Peyer's patch (tissue), 4 donors: ENCODE measurements around the gene SNTG2. TPM values are rescaled to one million over a fixed set of nuclear protein-coding genes. Genes with fewer than 3 reads are reported as not detected.

Experiments used
- DNase-seq, 3 donors: peaks; one replicate each; pipeline ENCODE4 v3.0.0-alpha.2; 2017 to 2019
- H3K27ac ChIP-seq, 4 donors: fragments of 200-600 bp; sonication (generic); one replicate each; pipeline ENCODE4 v1.5.1; 2016 to 2019
- H3K27me3 ChIP-seq, 2 donors: fragments of 200-600 bp; sonication (generic); one replicate each; pipeline ENCODE4 v1.5.1; 2019
- H3K36me3 ChIP-seq, 3 donors: fragments of 200-600 bp; sonication (generic); one replicate each; pipeline ENCODE4 v1.5.1; 2016 to 2019
- H3K4me1 ChIP-seq, 4 donors: fragments of 200-600 bp; sonication (generic); one replicate each; pipeline ENCODE4 v1.5.1; 2016 to 2019
- H3K4me3 ChIP-seq, 4 donors: fragments of 200-600 bp; sonication (generic); 1 replicate in 3 of 4; 2 replicates in 1 of 4; pipeline ENCODE4 v1.5.1; 2016 to 2019; ENCODE audit warnings: mild to moderate bottlenecking in 1 of 4
- H3K9me3 ChIP-seq, 4 donors: fragments of 200-600 bp; sonication (generic); one replicate each; pipeline ENCODE4 v1.5.1; 2016 to 2019; ENCODE audit warnings: mild to moderate bottlenecking in 1 of 4
- POLR2A ChIP-seq, 2 donors: fragments of 450-650 bp; IDR thresholded peaks; one replicate each; pipeline ENCODE4 v1.5.1; 2017; ENCODE audit warnings: antibody characterized with exemption in 2 of 2, mild to moderate bottlenecking in 2 of 2, moderate library complexity in 2 of 2
- total RNA-seq, 4 donors: library from RNA; depleted of rRNA; stranded (reverse); fragments of >200 nt; gene quantifications; one replicate each; pipeline ENCODE4 v1.1.0, GENCODE V29; 2016
- TF ChIP-seq, protein P1 (sequence below), 6 experiments: fragments of 450-650 bp in 4 of 6; fragments of 200-600 bp in 2 of 6; sonication (generic) in 1 of 6; IDR thresholded peaks; one replicate each; pipeline ENCODE4 v1.5.1; 2017 to 2019; ENCODE audit warnings: antibody characterized with exemption in 6 of 6, mild to moderate bottlenecking in 3 of 6, moderate library complexity in 1 of 6

The SNTG2 gene
- total RNA-seq, 4 donors from 2014 or later: 1.8 to 65.2 (median 3.9) TPM

DNA sequence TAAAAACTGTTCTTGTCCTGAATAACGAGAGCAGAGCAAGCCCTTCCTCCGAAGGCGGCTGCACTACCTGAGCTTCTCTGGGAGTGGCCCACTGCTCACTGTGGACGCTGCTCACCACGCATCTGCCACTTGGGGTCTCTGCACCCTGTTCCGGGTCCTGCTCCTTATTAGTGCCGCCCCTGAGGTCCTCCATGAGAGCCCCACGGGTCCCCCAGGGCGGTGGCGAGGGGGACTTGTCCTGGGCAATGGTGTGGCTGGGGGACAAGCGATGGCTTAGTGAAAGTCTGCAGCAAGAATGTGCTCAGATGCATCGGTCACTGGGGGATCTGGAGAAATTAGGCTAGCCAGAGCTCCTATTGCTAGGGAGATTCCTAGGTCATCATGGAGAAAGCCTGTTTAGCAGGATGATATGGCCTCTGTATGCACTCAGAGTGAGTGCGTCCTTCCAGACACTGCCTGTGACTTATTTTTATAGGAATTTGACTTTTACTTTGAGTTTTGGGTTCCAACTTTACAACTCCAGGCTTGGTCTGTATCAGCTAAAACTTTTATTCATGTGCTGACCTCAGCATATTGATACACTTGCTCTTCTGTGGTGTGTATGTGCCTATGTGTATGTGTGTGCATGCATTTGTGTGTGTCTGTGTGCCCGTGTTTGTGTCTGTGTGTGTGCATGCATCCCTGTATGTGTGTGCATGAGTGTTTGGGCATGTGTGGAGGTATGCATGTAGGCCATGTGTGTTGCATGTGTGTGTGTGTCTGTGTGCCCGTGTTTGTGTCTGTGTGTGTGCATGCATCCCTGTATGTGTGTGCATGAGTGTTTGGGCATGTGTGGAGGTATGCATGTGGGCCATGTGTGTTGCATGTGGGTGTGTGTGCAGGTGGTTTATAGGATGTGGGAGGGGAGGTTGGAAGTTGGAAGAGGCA lies 129.5 kb downstream of the SNTG2 start:
- no peaks in the 10 kb centered on the region for H3K9me3 ChIP-seq
- DNase-seq: no peak
- TF ChIP-seq, protein P1, sequence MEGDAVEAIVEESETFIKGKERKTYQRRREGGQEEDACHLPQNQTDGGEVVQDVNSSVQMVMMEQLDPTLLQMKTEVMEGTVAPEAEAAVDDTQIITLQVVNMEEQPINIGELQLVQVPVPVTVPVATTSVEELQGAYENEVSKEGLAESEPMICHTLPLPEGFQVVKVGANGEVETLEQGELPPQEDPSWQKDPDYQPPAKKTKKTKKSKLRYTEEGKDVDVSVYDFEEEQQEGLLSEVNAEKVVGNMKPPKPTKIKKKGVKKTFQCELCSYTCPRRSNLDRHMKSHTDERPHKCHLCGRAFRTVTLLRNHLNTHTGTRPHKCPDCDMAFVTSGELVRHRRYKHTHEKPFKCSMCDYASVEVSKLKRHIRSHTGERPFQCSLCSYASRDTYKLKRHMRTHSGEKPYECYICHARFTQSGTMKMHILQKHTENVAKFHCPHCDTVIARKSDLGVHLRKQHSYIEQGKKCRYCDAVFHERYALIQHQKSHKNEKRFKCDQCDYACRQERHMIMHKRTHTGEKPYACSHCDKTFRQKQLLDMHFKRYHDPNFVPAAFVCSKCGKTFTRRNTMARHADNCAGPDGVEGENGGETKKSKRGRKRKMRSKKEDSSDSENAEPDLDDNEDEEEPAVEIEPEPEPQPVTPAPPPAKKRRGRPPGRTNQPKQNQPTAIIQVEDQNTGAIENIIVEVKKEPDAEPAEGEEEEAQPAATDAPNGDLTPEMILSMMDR (IDR thresholded peaks at IDR 0.05): no peak
- TF ChIP-seq POLR2A (IDR thresholded peaks at IDR 0.05): no peak

DNA sequence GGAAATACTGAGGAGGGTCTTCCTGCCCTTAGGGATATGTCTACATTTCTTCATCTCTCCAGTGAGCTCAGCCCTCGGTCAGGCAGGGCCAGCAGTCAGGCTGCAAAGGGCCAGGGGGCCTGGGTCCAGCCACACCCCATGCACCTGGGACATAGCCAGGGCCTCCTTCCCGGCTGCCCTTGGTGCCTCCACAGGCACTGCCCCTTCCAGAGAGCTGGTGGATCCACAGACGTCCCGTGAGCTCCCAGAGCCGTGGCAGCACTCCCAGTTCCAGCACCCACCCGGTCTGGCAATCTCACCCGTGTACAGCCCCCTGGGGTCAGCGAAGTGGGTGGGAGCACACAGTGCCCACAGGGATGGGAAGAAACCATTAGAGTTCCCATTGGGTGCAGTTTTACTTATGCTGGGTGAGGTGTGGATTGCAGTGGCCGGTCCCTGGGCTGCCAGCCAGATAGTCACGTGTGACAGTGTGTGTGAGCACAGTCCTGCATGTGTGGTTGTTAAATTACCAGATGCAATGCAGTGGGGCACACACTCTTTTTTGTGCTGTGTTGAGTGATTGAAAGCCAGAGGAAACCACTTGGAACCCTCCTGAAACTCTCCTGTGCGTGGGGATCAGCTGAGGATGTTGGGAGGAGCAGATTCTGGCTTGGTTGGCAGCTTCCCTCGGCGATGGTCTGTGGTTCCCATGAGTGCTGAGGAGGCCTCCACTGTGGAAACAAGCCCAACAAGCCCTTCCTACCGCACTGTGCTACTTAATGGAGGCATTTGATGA lies 131.0 kb downstream of the SNTG2 start:
- no peaks in the 10 kb centered on the region for H3K4me1 ChIP-seq
- no peak for DNase-seq
- H3K27ac ChIP-seq: no peak overlapping the region
- H3K36me3 ChIP-seq: no peaks in the 10 kb centered on the region
- H3K27me3 ChIP-seq: peaks cover 0 to 3% of the 10 kb centered on the region in 2 donors
- H3K4me3 ChIP-seq: no peak overlapping the region
- TF ChIP-seq POLR2A (IDR thresholded peaks at IDR 0.05): no peak
- TF ChIP-seq, protein P1 (IDR thresholded peaks at IDR 0.05): no peak
- H3K9me3 ChIP-seq: no peaks in the 10 kb centered on the region

More for the DNA sequence above, 129.5 kb downstream of the SNTG2 start:
- Histone ChIP-seq H3K4me1 (no peaks in the 10 kb centered on the region), H3K27ac (no peak overlapping the region), H3K4me3 (no peak overlapping the region), H3K27me3 (peaks cover 0 to 3% of the 10 kb centered on the region in 2 donors), H3K36me3 (no peaks in the 10 kb centered on the region)

DNA sequence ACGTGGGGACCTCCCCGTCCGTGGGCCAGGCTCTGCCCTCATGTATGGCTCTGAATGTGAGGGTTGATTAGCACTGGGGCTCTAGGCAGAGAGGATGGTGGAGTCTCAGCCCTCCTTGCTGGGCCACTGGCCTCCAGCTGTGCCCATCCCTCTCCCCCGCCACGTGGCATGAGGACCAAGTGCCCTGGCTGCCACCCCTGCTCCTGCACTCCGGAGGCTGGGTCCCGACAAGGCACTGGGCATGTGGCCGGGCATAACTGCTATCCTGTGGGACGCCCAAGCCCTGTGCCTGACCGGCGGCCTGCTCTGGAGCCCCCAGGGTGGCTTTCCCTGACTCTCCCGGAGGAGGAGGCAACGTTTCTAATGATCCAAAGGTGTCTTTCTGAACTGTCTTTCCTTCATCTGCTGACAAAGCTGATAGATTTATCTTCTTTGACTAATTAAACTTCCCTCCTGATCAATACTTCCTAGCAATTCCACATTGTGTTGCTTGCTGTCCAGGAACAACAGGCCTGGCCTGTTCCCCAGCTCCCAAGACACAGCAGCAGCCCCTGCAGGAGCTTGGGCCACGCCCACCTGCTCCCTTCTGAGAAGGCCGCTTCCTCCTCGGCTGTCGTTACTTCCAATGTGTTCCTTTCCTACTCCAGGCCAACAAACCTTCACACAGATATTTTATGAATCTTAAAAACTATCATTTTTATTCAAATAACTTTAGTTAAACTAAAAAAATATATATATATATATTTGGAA lies 132.0 kb downstream of the SNTG2 start:
- Histone ChIP-seq H3K4me3 (no peak overlapping the region), H3K36me3 (no peaks in the 10 kb centered on the region), H3K27me3 (peaks cover 0 to 3% of the 10 kb centered on the region in 2 donors), H3K4me1 (no peaks in the 10 kb centered on the region), H3K27ac (no peak overlapping the region), H3K9me3 (no peaks in the 10 kb centered on the region)
- no peak for TF ChIP-seq POLR2A (IDR thresholded peaks at IDR 0.05)
- TF ChIP-seq, protein P1 (IDR thresholded peaks at IDR 0.05): no peak
- DNase-seq: no peak

DNA sequence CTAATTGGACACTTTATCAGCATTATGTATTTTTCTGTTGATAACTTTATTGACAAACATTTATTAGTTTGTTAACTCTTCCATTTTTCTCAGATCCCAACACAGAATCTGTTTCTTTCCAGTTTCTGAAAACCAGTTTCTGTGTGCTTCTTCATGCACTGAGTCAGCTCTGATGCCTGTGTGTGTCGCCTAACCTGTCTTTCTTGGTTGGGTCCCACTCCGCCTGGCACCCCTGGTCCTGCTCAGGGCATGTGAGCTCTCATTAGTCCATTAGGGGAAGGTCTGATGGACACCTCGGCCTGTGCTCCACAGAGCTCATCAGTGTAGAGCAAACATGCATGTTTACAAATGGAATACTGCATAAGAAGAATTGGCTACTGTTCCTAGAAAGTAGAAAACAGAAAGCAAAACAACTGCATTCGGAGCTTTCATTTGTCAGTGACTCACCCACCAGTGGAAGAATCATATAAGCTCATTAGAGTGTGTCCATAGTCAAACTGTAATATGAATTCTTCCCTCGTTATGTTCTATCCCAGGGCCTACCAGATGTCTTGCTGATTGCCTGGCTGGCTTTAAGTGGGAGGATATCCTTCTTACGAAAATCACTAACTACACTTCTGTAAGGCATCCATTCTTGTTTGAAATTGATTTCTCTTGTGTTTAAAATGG lies 137.7 kb downstream of the SNTG2 start:
- no peaks in the 10 kb centered on the region for H3K4me1 ChIP-seq
- no peaks in the 10 kb centered on the region for H3K27me3 ChIP-seq
- DNase-seq: no peak
- no peak overlapping the region for H3K4me3 ChIP-seq
- H3K9me3 ChIP-seq: no peaks in the 10 kb centered on the region
- no peak overlapping the region for H3K27ac ChIP-seq
- no peaks in the 10 kb centered on the region for H3K36me3 ChIP-seq
- TF ChIP-seq, protein P1 (IDR thresholded peaks at IDR 0.05): no peak
- TF ChIP-seq POLR2A (IDR thresholded peaks at IDR 0.05): no peak

DNA sequence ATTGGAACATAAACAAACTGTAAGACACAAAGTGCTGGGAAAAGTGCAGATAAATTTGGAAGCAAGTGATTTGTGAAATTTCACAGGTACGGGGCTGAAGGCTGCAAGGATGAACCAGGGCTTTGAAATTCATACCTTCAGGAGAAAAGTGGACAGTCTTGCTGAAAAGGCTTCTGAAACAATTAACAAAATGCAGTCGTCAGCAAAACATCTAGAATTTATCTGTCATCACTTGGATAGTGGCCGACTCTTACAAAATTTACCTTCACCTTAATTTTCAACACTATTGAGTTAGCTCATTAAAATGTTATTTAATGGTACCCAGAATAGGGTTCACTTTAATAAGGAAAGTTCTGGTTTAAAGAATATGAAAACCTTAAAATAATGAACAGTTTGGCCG lies 138.3 kb downstream of the SNTG2 start:
- Histone ChIP-seq H3K4me3 (no peak overlapping the region), H3K27me3 (no peaks in the 10 kb centered on the region), H3K9me3 (no peaks in the 10 kb centered on the region), H3K4me1 (no peaks in the 10 kb centered on the region), H3K36me3 (no peaks in the 10 kb centered on the region), H3K27ac (no peak overlapping the region)
- DNase-seq: no peak
- TF ChIP-seq, protein P1 (IDR thresholded peaks at IDR 0.05): no peak
- TF ChIP-seq POLR2A (IDR thresholded peaks at IDR 0.05): no peak
